ENCODE results near the gene CCDC3. TPM values are rescaled to one million over a fixed set of nuclear protein-coding genes. Genes with fewer than 3 reads are reported as not detected.

The CCDC3 gene
- polyA plus RNA-seq, 1 donor from 2014 or later, result 3.8 TPM

DNA sequence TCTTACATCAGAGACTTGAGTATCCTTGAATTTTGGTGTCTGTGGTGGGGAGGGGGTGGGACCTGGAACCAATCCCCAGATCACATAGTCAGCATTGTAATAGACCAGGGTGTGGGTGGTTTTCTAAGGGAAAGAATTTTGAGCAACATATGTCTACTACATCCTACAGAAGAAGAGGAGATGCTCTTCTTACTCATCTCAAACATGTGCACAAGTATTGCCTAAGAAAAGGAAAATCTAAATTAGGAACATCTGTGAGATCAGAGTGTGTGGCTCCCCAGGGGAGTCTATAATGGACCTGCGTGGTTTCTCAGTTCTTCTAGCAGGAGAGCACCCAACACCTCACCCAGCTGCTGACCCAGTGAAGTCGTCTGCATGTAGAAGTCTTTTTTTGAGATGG, 148.8 kb downstream of the CCDC3 start:
- Histone ChIP-seq H3K79me2 (replicated peaks; ENCODE audit: insufficient read depth, low read length) (no peaks in the 10 kb centered on the region), H3K9me3 (ENCODE audit: low read length) (no peaks in the 10 kb centered on the region), H3K9ac (ENCODE audit: low read length) (no peak overlapping the region), H3F3A (ENCODE audit: insufficient read depth, low read length, poor library complexity, severe bottlenecking) (no peaks in the 10 kb centered on the region), H4K20me1 (ENCODE audit: insufficient read depth) (no peaks in the 10 kb centered on the region), H3K27ac (ENCODE audit: low read length) (no peak overlapping the region), H2AFZ (ENCODE audit: low read depth, low read length) (no peak overlapping the region), H3K4me2 (ENCODE audit: low read length) (no peak overlapping the region), H3K36me3 (ENCODE audit: insufficient read depth, low read length) (no peaks in the 10 kb centered on the region), H3K9me2 (ENCODE audit: insufficient read depth, low read length) (no peaks in the 10 kb centered on the region), H3K27me3 (ENCODE audit: insufficient read depth, low read depth, low read length) (no peaks in the 10 kb centered on the region), H3K4me3 (ENCODE audit: low read length) (no peak overlapping the region)
- TF ChIP-seq POLR2AphosphoS5 (IDR thresholded peaks at IDR 0.05) (no peak), RAD21 (conservative IDR thresholded peaks at IDR 0.05) (no peak), SMC3 (conservative IDR thresholded peaks at IDR 0.05; ENCODE audit: poor library complexity) (no peak), EP300 (conservative IDR thresholded peaks at IDR 0.05; ENCODE audit: poor library complexity, severe bottlenecking) (no peak), MXI1 (conservative IDR thresholded peaks at IDR 0.05; ENCODE audit: poor library complexity, severe bottlenecking) (no peak), TAF1 (IDR thresholded peaks at IDR 0.05; ENCODE audit: low read depth) (no peak), EZH2 (IDR thresholded peaks at IDR 0.05; ENCODE audit: borderline replicate concordance, insufficient read depth, low read length, poor library complexity, severe bottlenecking) (no peak)
- TF ChIP-seq, protein P1, sequence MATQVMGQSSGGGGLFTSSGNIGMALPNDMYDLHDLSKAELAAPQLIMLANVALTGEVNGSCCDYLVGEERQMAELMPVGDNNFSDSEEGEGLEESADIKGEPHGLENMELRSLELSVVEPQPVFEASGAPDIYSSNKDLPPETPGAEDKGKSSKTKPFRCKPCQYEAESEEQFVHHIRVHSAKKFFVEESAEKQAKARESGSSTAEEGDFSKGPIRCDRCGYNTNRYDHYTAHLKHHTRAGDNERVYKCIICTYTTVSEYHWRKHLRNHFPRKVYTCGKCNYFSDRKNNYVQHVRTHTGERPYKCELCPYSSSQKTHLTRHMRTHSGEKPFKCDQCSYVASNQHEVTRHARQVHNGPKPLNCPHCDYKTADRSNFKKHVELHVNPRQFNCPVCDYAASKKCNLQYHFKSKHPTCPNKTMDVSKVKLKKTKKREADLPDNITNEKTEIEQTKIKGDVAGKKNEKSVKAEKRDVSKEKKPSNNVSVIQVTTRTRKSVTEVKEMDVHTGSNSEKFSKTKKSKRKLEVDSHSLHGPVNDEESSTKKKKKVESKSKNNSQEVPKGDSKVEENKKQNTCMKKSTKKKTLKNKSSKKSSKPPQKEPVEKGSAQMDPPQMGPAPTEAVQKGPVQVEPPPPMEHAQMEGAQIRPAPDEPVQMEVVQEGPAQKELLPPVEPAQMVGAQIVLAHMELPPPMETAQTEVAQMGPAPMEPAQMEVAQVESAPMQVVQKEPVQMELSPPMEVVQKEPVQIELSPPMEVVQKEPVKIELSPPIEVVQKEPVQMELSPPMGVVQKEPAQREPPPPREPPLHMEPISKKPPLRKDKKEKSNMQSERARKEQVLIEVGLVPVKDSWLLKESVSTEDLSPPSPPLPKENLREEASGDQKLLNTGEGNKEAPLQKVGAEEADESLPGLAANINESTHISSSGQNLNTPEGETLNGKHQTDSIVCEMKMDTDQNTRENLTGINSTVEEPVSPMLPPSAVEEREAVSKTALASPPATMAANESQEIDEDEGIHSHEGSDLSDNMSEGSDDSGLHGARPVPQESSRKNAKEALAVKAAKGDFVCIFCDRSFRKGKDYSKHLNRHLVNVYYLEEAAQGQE (IDR thresholded peaks at IDR 0.05; ENCODE audit: borderline replicate concordance), result no peak
- TF ChIP-seq, protein P2, sequence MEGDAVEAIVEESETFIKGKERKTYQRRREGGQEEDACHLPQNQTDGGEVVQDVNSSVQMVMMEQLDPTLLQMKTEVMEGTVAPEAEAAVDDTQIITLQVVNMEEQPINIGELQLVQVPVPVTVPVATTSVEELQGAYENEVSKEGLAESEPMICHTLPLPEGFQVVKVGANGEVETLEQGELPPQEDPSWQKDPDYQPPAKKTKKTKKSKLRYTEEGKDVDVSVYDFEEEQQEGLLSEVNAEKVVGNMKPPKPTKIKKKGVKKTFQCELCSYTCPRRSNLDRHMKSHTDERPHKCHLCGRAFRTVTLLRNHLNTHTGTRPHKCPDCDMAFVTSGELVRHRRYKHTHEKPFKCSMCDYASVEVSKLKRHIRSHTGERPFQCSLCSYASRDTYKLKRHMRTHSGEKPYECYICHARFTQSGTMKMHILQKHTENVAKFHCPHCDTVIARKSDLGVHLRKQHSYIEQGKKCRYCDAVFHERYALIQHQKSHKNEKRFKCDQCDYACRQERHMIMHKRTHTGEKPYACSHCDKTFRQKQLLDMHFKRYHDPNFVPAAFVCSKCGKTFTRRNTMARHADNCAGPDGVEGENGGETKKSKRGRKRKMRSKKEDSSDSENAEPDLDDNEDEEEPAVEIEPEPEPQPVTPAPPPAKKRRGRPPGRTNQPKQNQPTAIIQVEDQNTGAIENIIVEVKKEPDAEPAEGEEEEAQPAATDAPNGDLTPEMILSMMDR (IDR thresholded peaks at IDR 0.05; ENCODE audit: poor library complexity, severe bottlenecking), result no peak

DNA sequence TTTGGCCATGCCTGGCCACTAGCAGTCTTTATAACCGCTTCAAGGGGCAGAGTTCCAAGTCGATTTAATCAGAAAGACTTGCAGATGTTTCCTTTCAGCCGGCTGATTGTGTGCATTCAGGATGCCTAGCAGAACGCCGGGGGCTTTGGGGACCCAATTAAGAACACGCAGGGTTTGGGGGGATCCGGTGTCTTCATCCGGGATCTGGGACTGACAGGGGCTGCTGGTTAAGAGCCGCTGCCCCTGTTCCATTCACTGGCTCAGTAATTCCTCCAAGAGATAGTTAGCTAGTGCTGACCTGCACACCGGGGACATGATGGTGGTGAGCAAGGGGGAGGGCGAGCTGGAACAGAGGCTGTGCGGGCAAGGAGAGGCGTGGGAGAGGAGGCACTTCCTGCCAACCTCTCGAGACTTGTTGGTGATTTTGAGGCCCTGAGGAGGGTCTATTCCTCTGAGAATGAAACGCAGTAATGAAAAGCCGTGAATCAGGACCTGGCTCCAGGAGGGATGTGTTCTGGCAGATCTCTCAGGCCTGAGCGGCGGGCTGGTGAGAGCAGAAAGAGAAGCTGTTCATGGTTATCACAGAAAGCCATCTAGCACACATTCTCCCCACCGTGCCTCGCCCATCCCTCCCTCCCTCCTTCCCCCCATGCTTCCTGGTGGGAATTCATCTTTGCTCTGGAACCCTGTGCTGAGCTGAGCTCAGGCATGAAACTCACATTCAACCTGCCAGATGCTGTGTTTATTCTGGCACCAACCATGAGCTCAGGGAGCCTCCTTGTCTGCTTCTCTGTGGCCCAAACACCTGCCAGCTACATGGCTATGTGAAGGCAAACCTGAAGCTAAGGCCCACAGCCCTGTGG, 152.0 kb downstream of the CCDC3 start:
- H3K9me2 ChIP-seq (ENCODE audit: insufficient read depth, low read length), result no peaks in the 10 kb centered on the region
- H3K4me2 ChIP-seq (ENCODE audit: low read length), result no peak overlapping the region
- no peaks in the 10 kb centered on the region for H3K79me2 ChIP-seq (replicated peaks; ENCODE audit: insufficient read depth, low read length)
- no peaks in the 10 kb centered on the region for H3K36me3 ChIP-seq (ENCODE audit: insufficient read depth, low read length)
- no peak overlapping the region for H3K27ac ChIP-seq (ENCODE audit: low read length)
- no peak overlapping the region for H3K9ac ChIP-seq (ENCODE audit: low read length)
- no peaks in the 10 kb centered on the region for H3K9me3 ChIP-seq (ENCODE audit: low read length)
- H3K4me3 ChIP-seq (ENCODE audit: low read length), result no peak overlapping the region
- no peaks in the 10 kb centered on the region for H4K20me1 ChIP-seq (ENCODE audit: insufficient read depth)
- no peaks in the 10 kb centered on the region for H3F3A ChIP-seq (ENCODE audit: insufficient read depth, low read length, poor library complexity, severe bottlenecking)
- TF ChIP-seq SMC3 (conservative IDR thresholded peaks at IDR 0.05; ENCODE audit: poor library complexity) (no peak), MXI1 (conservative IDR thresholded peaks at IDR 0.05; ENCODE audit: poor library complexity, severe bottlenecking) (no peak), RAD21 (conservative IDR thresholded peaks at IDR 0.05) (no peak), EP300 (conservative IDR thresholded peaks at IDR 0.05; ENCODE audit: poor library complexity, severe bottlenecking) (no peak), POLR2AphosphoS5 (IDR thresholded peaks at IDR 0.05) (no peak), EZH2 (IDR thresholded peaks at IDR 0.05; ENCODE audit: borderline replicate concordance, insufficient read depth, low read length, poor library complexity, severe bottlenecking) (no peak), TAF1 (IDR thresholded peaks at IDR 0.05; ENCODE audit: low read depth) (no peak)
- TF ChIP-seq, protein P2 (IDR thresholded peaks at IDR 0.05; ENCODE audit: poor library complexity, severe bottlenecking), result no peak
- TF ChIP-seq, protein P1 (IDR thresholded peaks at IDR 0.05; ENCODE audit: borderline replicate concordance), result no peak
- no peaks in the 10 kb centered on the region for H3K27me3 ChIP-seq (ENCODE audit: insufficient read depth, low read depth, low read length)
- no peak overlapping the region for H2AFZ ChIP-seq (ENCODE audit: low read depth, low read length)

Measured in neural cell (in vitro differentiated cells).